ENCODE measurements around the gene C20orf202.
"Not testable (repeated sequence)": the region's sequence is repeated elsewhere in the genome, so short reads cannot be mapped to it uniquely, and the experiment has no call there.

C20orf202 gene

DNA sequence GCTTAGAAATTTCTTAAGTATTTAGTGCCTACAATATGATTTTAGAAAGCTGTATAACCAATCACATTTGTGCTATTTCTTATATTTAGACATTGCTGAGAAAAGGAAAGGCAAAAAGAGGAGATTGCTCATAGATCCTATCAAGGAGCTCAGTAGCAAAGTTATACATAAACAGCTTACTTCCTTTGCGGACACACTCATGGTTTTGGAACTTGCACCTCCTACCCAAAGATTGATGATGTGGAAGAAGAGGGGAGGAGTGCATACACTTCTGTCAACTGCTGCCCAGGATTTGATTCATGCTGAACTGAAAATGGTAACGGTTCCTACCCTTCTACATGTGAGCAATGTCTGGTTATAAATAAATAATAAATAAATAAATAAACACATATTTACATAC lies 39.3 kb downstream of the C20orf202 start:
- no peak for DNase-seq (ENCODE audit: low read depth in 2 of 2, low spot score in 1 of 2)

- DNase-seq (ENCODE audit: low read depth in 2 of 2, low spot score in 1 of 2) = no peak
Measured at GRCh38 chr20:1245578-1245977, 42.3 kb downstream of the C20orf202 start.

- no peak for DNase-seq (ENCODE audit: low read depth in 2 of 2, low spot score in 1 of 2)
Measured at GRCh38 chr20:1247689-1248088, 44.4 kb downstream of the C20orf202 start.

- not testable (repeated sequence) for DNase-seq (ENCODE audit: low read depth in 2 of 2, low spot score in 1 of 2)
Measured at GRCh38 chr20:1250282-1250681, 47.0 kb downstream of the C20orf202 start.

DNA sequence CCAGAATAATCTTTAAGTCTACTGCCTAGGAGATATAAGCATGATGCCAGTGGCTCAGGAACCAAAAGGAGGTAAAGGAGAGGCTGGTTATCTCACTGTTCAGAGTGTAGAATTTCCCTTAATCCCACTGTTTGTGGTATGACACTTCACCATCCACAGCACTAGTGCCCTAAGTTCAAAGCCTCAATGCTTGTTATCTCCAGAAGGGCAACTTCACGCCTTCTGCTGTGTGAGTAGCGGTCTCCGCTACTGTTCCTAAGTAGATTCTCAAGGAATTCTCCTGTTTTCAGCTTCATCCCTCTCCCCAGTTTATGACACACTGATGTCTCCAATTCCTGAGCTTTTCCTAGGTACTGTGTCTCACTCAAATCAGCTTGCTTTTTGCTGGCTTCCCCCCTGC lies 49.2 kb downstream of the C20orf202 start:
- no peak for DNase-seq (ENCODE audit: low read depth in 2 of 2, low spot score in 1 of 2)

GRCh38 chr20:1254254-1254653 lies 51.0 kb downstream of the C20orf202 start:
- DNase-seq (ENCODE audit: low read depth in 2 of 2, low spot score in 1 of 2) = no peak

DNA sequence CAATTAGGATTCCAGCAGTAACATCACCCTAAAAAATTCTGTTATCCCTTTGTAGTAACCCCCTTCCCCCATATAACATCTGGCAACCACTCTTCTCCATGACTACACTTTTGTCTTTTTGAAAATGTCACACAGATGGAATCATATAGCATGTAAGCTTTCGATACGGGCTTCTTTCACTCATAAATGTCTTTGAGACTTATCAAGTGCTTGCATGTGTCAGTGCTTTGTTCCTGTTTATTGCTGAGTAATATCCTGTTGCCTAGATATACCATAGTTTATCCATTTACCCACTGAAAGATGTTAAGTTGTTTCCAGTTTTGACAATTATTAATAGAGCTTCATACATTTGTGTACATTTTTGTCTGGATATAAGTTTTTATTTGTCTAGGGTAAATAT lies 52.4 kb downstream of the C20orf202 start:
- no peak for DNase-seq (ENCODE audit: low read depth in 2 of 2, low spot score in 1 of 2)

All from stimulated activated CD8-positive, alpha-beta memory T cell treated with anti-CD3 and anti-CD28 coated beads, Interleukin-4, amount 100 ng/mL, for 1 hour (primary cell).